HG02943 (cell line): ENCODE results near the gene GSTCD.
"Not testable (repeated sequence)": the region's sequence is repeated elsewhere in the genome, so short reads cannot be mapped to it uniquely, and the experiment has no call there.

Source experiments
- ATAC-seq: cut with Tn5 transposase; IDR thresholded peaks from one replicate; pipeline ENCODE4 v1.9.1; 2021; ENCODE audit warnings: mild to moderate bottlenecking, low read depth, moderate library complexity; ENCODE audit not compliant: unreplicated experiment

Gene GSTCD

DNA sequence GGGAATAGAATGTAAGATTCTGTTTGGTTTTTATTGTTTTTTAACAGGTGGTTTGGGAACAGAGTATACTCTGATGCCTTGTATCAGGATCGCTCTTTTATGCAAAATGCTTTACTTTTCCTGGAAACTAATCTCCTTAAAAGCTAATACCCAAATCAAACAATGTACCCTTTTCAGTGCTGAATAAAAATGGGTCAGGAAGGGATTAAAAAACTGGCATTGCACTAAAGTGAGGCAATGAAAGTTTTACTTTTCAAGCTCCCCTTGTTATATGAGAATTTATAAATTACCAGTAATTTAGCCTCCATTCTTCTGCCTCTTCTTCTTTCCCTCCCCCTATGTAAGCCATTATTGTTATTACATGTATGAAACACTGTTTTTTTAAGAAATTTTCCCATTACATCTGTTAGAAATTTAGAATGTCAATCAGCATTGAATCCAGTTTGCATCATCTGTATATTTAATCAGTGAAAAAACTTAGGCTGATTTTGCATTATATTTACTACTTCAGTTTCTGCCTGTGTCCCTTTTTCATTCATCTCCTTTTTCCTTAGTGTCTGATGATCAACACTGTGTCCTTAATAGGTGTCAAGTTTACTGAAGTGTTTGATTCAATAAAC, 97.0 kb downstream of the GSTCD start:
- no peak for ATAC-seq

DNA sequence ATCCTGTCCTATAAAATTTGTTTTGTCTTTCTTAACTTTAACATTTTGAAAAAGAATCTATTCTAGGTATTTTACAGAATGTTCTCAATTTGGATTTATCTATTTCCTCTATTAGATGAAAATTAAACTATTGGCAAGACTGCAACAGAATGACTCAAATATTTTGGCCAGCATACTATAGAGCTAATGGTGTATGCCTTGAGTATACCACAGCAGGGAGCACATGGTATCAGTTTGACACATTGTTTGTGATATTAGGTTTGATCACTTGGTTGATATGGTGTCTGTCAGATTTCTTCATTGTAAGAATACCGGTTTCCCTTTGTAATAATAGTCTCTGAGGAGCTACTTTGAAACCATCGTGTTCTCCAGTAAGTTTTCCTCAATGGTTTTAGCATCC, 98.9 kb downstream of the GSTCD start:
- no peak for ATAC-seq

DNA sequence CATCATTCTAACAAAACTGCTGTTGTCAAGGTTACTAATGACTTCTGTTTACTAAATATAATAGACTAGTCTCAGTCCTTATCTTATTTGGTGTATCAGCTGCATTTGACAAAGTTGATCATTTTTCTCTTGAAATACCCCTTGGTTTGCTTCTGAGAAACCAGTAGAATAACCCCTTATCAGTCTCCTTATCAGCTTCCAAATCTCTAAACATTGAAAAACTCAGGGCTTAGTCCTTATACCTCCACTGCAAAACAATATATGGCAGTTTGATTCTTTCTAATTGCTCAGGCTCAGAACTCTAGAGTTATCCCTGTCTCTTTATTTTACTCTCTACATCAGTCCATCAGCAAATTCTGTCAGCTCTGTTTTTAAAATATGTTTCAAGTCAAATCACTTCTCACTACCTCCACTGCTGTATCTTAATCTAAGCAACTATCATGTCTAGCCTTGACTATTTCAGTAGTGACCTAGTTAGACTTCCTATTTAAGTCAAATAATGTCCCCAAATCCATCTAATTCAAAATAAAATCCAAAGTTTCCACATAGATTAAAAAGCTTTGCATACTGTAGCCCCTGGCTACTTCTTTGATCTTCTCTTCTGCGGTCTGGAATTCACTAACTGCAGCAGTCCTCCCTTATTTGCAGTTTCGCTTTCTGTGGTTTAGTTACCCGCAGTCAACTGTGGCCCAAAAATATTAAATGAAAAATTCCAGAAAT, 99.6 kb downstream of the GSTCD start:
- no peak for ATAC-seq

DNA sequence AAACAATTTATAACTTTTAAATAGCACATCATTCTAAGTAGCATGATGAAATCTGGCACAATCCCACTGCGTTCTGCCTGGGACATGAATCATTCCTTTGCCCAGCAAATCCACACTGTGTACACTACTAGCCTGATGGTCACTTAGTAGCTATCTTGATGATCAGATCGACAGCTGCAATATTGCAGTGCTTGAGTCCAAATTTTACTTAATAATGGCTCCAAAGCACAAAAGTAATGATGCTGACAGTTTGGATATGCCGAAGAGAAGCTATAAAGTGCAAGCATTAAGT, 100.1 kb downstream of the GSTCD start:
- no peak for ATAC-seq

- ATAC-seq = no peak
These were observed 107.1 kb downstream of the GSTCD start for GRCh38 chr4:105815701-105816100.

DNA sequence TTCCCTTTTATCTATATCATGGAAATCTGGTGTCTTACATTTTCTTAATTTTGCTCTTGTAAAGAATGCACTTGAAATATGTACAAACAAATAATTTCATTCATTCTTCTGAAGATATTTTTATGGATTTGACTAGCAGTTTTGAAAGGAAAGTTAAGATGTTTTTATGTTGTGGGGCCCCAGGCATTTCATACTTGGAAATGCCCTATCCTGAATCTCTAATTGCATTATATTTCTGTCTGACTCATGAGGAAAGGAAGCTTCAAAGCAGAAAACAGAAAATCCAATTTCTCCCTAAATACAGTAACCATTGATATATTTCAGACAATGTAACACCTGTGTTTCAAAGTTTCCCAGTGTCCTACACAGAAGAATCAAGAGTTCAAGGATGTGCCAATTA, 113.5 kb downstream of the GSTCD start:
- ATAC-seq = no peak

GRCh38 chr4:105828074-105828473, 119.5 kb downstream of the GSTCD start:
- no peak for ATAC-seq

GRCh38 chr4:105831189-105831588, 122.6 kb downstream of the GSTCD start:
- ATAC-seq = no peak

- no peak for ATAC-seq
These were observed 126.6 kb downstream of the GSTCD start for GRCh38 chr4:105835177-105835576.

- ATAC-seq = no peak
These were observed 128.0 kb downstream of the GSTCD start for GRCh38 chr4:105836537-105836936.

DNA sequence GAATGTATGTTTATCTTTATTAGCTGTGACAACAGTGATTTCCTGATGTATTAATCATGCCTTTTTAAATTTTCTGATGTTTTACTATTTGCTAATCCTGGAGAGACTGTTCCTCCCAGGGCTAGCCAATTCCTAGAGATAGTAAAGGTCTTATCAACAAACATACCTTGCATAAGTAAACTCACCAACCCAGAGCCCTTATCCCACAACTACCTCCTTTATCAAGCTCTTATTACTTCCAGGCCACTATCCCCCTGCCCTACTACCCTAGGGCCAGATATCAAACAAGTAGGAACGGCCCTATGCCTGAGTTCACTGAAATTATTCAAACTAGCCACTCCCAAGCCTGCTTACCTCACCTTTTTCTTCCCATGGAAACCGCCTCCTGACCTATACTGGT, 128.5 kb downstream of the GSTCD start:
- no peak for ATAC-seq

GRCh38 chr4:105838082-105838481, 129.5 kb downstream of the GSTCD start:
- ATAC-seq = no peak

DNA sequence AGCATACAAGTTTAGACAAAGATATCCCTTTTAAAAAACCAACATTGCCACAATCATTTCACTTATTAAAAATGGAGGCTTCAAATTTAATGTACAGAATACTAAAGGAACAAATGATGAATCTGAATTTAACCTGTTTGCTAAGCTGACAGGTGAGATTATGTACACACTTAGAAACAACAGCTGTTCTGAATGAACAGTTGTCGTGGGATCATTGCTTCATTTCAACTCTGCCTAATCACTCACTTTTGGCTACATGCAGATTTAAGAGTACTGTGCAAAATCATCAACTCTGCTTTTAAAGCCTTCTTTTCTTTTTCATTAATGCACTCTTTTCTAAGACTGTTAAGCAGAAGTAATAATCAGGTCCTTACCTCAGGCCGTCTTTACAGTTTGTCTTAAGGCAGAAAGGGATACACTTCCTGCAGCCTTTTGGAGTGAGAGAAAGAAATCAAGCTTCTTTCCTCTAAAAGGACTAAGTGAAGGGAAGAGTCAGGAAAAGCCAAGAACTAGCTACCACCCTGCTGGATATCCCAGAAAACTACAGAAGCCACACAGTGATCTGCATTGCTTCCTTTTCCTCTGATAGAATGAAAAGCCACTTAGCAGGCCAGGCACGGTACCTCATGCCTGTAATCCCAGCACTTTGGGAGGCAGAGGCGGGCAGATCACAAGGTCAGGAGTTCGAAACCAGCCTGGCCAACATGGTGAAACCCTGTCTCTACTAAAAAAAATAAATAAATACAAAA, 132.0 kb downstream of the GSTCD start:
- ATAC-seq = no peak

DNA sequence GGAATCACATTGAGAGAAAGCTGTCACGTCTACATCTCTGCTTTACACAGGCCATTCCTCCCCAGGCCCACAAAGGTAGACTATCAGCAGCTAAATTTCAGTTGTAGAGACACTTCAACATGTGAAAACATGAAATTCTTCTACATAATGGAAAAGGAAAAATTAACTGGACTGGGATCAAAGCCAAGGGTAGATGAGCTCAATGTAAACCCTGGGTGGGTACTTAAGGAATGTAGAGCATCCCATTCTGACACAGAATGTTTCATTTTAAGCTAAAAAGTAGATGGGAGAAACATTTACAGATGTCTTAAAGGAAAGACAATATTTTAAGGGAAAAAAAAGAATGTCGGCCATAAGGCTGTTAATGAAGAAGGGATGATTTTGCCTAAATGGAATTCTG, 135.4 kb downstream of the GSTCD start:
- no peak for ATAC-seq

GRCh38 chr4:105845559-105845958, 137.0 kb downstream of the GSTCD start:
- ATAC-seq = no peak

GRCh38 chr4:105848359-105848758, 139.8 kb downstream of the GSTCD start:
- ATAC-seq = not testable (repeated sequence)

- no peak for ATAC-seq
These were observed 142.6 kb downstream of the GSTCD start for GRCh38 chr4:105851196-105851595.

GRCh38 chr4:105852230-105852629, 143.6 kb downstream of the GSTCD start:
- ATAC-seq = not testable (repeated sequence)

DNA sequence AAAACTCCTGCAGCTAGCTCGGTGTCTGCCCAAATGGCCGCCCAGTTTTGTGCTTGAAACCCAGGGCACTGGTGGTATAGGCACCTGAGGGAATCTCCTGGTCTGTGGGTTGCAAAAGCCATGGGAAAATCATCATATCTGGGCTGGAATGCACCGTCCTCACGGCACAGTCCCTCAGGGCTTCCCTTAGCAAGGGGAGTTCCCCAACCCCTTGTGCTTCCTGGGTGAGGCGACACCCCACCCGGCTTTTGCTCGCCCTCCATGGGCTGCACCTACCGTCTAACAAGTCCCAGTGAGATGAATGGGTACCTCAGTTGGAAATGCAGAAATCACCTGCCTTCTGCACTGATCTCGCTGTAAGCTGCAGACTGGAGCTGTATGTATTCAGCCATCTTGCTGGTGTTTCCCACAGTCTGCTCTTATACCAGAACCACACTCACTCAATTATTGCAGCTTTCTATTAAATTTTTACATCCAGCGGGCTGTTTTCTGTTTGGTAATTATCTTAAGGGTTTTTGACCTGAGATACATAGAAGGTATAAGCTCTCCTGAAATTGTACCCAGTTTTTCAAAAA, 150.0 kb downstream of the GSTCD start:
- no peak for ATAC-seq

- ATAC-seq = no peak
These were observed 150.6 kb downstream of the GSTCD start for GRCh38 chr4:105859233-105859632.

DNA sequence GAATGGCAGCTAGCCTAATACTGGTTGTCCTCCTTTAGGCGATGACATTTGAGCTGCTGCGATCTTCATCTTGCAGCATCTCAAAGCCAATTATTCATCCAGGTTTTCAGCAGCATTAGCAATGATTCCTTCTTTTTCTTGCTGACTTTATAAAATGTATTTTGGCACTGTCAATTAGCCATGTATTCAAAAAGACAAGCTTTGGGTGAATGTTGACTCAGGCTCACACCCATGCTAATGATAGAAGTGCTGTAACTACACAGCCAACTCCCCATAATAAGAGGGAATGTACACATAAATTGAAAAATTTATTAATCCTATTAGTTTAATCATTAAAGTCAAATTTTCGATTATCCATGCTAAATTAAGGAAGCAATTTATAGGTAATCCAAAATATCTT, 162.4 kb downstream of the GSTCD start:
- ATAC-seq = no peak

GRCh38 chr4:105871997-105872396, 163.4 kb downstream of the GSTCD start:
- no peak for ATAC-seq
